ENCODE measurements around the gene RREB1. TPM values are rescaled to one million over a fixed set of nuclear protein-coding genes. Genes with fewer than 3 reads are reported as not detected.

Gene RREB1
- total and polyA plus RNA-seq, 2 experiments from 2014 or later: 6.4 to 12.4 TPM

DNA sequence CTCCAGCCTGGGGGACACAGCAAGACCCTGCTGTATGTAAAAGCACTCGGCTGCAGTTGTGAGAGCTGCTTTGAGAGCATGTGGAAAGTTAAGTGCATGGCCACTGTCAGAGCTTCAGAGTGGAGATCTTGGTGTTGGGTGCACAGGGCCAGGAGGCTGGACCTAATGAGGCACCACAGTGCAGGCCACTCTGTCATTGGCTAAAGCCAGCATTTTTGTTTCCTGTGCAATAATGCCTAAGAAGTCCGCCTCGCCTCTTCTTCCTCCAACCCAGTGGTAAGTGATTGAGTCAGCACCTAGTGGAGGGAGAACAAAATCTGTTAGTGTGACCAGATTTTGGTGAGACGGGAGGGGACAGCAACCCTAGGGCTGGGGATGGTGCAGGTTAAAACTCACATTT is 144.6 kb downstream of the RREB1 start:
- in situ Hi-C loops (cut with MboI): no loop called here
- peaks cover 13% of the 10 kb centered on the region for H3F3A ChIP-seq (ENCODE audit: insufficient read depth)
- no peak overlapping the region for H3K4me2 ChIP-seq (ENCODE audit: unreplicated experiment)
- H3K4me3 ChIP-seq: no peak overlapping the region
- H3K9me3 ChIP-seq (ENCODE audit: low read depth): no peaks in the 10 kb centered on the region
- H3K9ac ChIP-seq: no peak overlapping the region
- DNase-seq: no peak
- H3K4me1 ChIP-seq (ENCODE audit: insufficient read depth): no peaks in the 10 kb centered on the region; the same call in 1 of the 2 replicates
- peaks cover 17% of the 10 kb centered on the region; the same call in 1 of the 2 replicates for H3K36me3 ChIP-seq (ENCODE audit: low read depth)
- no peak overlapping the region for H2AFZ ChIP-seq
- no peak overlapping the region for H3K27ac ChIP-seq
- WGBS, 2 experiments (ENCODE audit: low coverage in 1 of 2, low lambda C conversion rate in 2 of 2, missing lambda C conversion rate in 2 of 2): 92 to 95% methylated on average over 4 of the region's 4 CpGs
- H3K79me2 ChIP-seq (ENCODE audit: insufficient read depth): no peaks in the 10 kb centered on the region
- H4K20me1 ChIP-seq (ENCODE audit: insufficient read depth): no peaks in the 10 kb centered on the region
- no peak for TF ChIP-seq EZH2 (IDR thresholded peaks at IDR 0.05; ENCODE audit: insufficient read depth, poor library complexity, severe bottlenecking)
- TF ChIP-seq EZH2phosphoT487 (IDR thresholded peaks at IDR 0.05; ENCODE audit: insufficient read depth, low read depth): no peak
- H3K9me2 ChIP-seq (ENCODE audit: insufficient read depth): no peaks in the 10 kb centered on the region
- H3K27me3 ChIP-seq (replicated peaks; ENCODE audit: insufficient read depth): no peaks in the 10 kb centered on the region

DNA sequence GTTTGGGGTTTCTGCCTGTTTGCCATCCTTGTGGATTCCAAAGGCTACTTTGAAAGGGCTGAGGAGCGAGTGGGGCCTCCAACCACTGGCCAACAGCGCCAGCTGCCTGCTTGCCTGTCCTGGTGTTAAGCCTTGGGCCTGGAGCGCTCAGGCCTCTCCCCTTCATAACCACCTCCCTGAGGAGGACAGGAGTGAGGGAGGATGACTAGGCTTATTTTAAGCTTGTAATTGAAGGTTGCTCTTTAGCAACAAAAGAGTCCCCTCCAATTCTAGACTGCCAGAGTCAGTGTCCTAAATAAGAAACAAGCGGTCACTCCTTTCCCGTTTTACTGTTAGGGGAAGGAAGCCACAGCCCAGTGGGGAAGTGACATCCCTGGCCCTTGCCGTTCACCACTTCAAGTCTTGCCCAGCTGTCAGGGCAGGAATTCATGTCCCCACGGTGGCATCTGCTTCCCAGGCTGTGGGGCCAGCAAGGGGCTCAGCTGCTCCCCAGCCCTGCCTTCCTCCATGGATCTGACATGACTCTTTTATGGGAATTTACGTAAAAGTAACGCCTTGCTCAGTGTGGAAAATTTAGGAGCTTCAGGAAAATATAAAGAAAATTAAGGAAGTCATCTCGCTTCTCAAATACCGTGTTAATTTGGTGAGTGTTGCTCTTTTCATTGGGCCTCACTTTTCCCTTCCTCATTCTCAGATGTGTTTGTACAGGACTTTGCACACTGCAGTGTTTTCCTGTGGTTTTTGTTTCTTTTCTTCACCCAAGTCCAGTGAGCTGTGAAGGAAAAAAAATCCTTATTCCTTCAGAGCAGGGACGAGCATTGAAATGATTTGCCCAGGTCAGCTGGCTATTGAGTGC is 147.4 kb downstream of the RREB1 start:
- H4K20me1 ChIP-seq (ENCODE audit: insufficient read depth): no peaks in the 10 kb centered on the region
- no peak for DNase-seq
- H3K4me3 ChIP-seq: no peak overlapping the region
- no peak overlapping the region for H3K4me2 ChIP-seq (ENCODE audit: unreplicated experiment)
- H2AFZ ChIP-seq: no peak overlapping the region
- H3K4me1 ChIP-seq (ENCODE audit: insufficient read depth): no peaks in the 10 kb centered on the region
- H3K9me3 ChIP-seq (ENCODE audit: low read depth): no peaks in the 10 kb centered on the region
- no peaks in the 10 kb centered on the region for H3K27me3 ChIP-seq (replicated peaks; ENCODE audit: insufficient read depth)
- WGBS, 2 experiments (ENCODE audit: low coverage in 1 of 2, low lambda C conversion rate in 2 of 2, missing lambda C conversion rate in 2 of 2): 57 to 59% methylated on average over 12 of the region's 12 CpGs
- H3K9ac ChIP-seq: no peak overlapping the region
- in situ Hi-C loops (cut with MboI): no loop called here
- peaks cover 17% of the 10 kb centered on the region; the same call in 1 of the 2 replicates for H3K36me3 ChIP-seq (ENCODE audit: low read depth)
- TF ChIP-seq EZH2phosphoT487 (IDR thresholded peaks at IDR 0.05; ENCODE audit: insufficient read depth, low read depth) (no peak), EZH2 (IDR thresholded peaks at IDR 0.05; ENCODE audit: insufficient read depth, poor library complexity, severe bottlenecking) (no peak)
- H3F3A ChIP-seq (ENCODE audit: insufficient read depth): peaks cover 7% of the 10 kb centered on the region; the same call in 1 of the 2 replicates
- no peak overlapping the region for H3K27ac ChIP-seq
- H3K79me2 ChIP-seq (ENCODE audit: insufficient read depth): no peaks in the 10 kb centered on the region
- no peaks in the 10 kb centered on the region for H3K9me2 ChIP-seq (ENCODE audit: insufficient read depth)

- Histone ChIP-seq H3K9me3 (ENCODE audit: low read depth) (no peaks in the 10 kb centered on the region), H3K79me2 (ENCODE audit: insufficient read depth) (no peaks in the 10 kb centered on the region), H3K9ac (no peak overlapping the region), H4K20me1 (ENCODE audit: insufficient read depth) (no peaks in the 10 kb centered on the region), H3K27me3 (replicated peaks; ENCODE audit: insufficient read depth) (no peaks in the 10 kb centered on the region), H3K4me1 (ENCODE audit: insufficient read depth) (no peaks in the 10 kb centered on the region), H3K27ac (no peak overlapping the region), H3K4me3 (no peak overlapping the region), H3K36me3 (ENCODE audit: low read depth) (peaks cover 17% of the 10 kb centered on the region; the same call in 1 of the 2 replicates), H2AFZ (no peak overlapping the region), H3F3A (ENCODE audit: insufficient read depth) (peaks cover 7% of the 10 kb centered on the region; the same call in 1 of the 2 replicates), H3K4me2 (ENCODE audit: unreplicated experiment) (no peak overlapping the region), H3K9me2 (ENCODE audit: insufficient read depth) (no peaks in the 10 kb centered on the region)
- no peak for DNase-seq
- in situ Hi-C loops (cut with MboI): no loop called here
- TF ChIP-seq EZH2 (IDR thresholded peaks at IDR 0.05; ENCODE audit: insufficient read depth, poor library complexity, severe bottlenecking): no peak
- TF ChIP-seq EZH2phosphoT487 (IDR thresholded peaks at IDR 0.05; ENCODE audit: insufficient read depth, low read depth): no peak
- 83 to 89% methylated on average over 5 of the region's 5 CpGs for WGBS, 2 experiments (ENCODE audit: low coverage in 1 of 2, low lambda C conversion rate in 2 of 2, missing lambda C conversion rate in 2 of 2)
These were observed 148.2 kb downstream of the RREB1 start for GRCh38 chr6:7255918-7256317.

DNA sequence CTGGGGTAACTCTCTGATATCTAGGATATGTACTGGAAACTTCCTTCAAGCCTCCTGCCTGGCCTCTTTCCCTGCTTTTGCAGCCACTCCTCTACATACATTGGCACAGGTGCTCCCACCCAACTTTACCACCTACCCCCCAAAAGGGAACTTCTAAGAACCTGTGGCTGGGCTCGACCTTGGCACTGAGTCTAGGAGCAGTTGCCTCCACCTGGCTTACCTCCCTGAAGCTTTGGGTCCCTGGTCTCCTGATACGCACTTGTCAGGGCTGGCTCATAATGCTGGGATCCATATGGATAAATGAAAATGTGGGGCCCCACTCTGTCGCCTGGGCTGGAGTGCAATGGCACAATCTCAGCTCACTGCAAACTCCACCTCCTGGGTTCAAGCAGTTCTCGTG is 149.0 kb downstream of the RREB1 start:
- Histone ChIP-seq H3K4me3 (no peak overlapping the region), H4K20me1 (ENCODE audit: insufficient read depth) (no peaks in the 10 kb centered on the region), H3K9me2 (ENCODE audit: insufficient read depth) (no peaks in the 10 kb centered on the region), H3K27ac (no peak overlapping the region), H3K9ac (no peak overlapping the region), H3K4me2 (ENCODE audit: unreplicated experiment) (no peak overlapping the region), H3K36me3 (ENCODE audit: low read depth) (0 out of 2 replicates have a peak, but pooled peaks cover 8% of the 10 kb centered on the region), H3F3A (ENCODE audit: insufficient read depth) (no peaks in the 10 kb centered on the region), H3K4me1 (ENCODE audit: insufficient read depth) (no peaks in the 10 kb centered on the region), H2AFZ (no peak overlapping the region), H3K9me3 (ENCODE audit: low read depth) (no peaks in the 10 kb centered on the region), H3K27me3 (replicated peaks; ENCODE audit: insufficient read depth) (no peaks in the 10 kb centered on the region), H3K79me2 (ENCODE audit: insufficient read depth) (no peaks in the 10 kb centered on the region)
- in situ Hi-C loops (cut with MboI): no loop called here
- no peak for DNase-seq
- WGBS, 2 experiments (ENCODE audit: low coverage in 1 of 2, low lambda C conversion rate in 2 of 2, missing lambda C conversion rate in 2 of 2): 64 to 68% methylated on average over 4 of the region's 4 CpGs
- TF ChIP-seq EZH2 (IDR thresholded peaks at IDR 0.05; ENCODE audit: insufficient read depth, poor library complexity, severe bottlenecking) (no peak), EZH2phosphoT487 (IDR thresholded peaks at IDR 0.05; ENCODE audit: insufficient read depth, low read depth) (no peak)
